ENCODE results near the gene WDR20. TPM values are rescaled to one million over a fixed set of nuclear protein-coding genes. Genes with fewer than 3 reads are reported as not detected.

Gene WDR20
- total RNA-seq, 1 donor from 2014 or later = 25.2 TPM

DNA sequence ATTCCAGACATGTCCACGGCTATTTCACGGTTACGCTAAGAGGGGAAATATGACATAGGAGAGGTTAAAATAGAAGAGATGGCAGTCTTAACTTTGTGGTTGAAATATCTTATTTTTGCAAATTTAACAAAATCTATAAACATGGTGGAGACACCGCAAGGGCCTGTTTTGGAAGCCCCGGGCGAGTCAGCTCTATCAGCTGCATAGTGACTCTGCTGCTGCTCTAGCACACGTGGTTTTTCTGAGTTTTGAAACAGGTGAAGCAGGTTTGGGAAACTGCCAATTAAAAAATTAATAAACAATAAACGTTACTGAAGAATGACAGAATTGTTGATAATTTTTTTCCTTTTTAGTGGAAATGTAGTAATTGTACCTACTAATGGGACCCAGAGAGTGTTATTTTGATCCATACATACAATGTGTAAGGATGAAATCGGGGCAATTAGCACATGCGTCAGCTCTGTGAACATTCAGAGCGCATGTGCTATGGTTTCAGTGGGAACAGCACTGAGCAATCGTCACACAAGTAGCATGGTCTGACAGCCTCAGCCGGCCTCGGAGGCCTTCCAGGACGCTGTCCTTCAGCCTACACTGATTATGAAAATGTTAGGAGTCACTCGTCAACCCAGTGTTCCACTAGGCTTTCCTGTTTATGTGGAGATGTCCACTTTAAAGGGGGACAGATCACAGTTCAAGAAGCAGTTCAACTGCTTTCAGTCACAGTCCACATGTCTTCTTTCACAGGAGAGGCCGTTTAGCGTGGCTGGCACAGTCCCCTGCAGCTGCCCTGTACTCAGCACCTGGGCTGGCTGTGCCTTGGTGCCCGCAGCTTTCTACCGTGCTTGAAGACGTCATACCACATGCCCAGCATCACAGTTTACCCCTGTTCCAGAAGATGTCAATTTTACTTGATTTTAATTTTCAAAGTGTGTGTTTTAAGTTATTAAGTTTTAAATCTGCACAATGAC lies 113.4 kb downstream of the WDR20 start:
- DNase-seq = peak; percentile 13
- no peaks in the 10 kb centered on the region for H3K4me1 ChIP-seq
- peaks cover 3% of the 10 kb centered on the region for H3K36me3 ChIP-seq
- no peaks in the 10 kb centered on the region for H3K27me3 ChIP-seq
- no peak for ATAC-seq
- intact Hi-C loops (cut with DNase I) = no loop called here
- no peaks in the 10 kb centered on the region for H3K9me3 ChIP-seq
- no peak overlapping the region for H3K4me3 ChIP-seq
- TF ChIP-seq, protein P1, sequence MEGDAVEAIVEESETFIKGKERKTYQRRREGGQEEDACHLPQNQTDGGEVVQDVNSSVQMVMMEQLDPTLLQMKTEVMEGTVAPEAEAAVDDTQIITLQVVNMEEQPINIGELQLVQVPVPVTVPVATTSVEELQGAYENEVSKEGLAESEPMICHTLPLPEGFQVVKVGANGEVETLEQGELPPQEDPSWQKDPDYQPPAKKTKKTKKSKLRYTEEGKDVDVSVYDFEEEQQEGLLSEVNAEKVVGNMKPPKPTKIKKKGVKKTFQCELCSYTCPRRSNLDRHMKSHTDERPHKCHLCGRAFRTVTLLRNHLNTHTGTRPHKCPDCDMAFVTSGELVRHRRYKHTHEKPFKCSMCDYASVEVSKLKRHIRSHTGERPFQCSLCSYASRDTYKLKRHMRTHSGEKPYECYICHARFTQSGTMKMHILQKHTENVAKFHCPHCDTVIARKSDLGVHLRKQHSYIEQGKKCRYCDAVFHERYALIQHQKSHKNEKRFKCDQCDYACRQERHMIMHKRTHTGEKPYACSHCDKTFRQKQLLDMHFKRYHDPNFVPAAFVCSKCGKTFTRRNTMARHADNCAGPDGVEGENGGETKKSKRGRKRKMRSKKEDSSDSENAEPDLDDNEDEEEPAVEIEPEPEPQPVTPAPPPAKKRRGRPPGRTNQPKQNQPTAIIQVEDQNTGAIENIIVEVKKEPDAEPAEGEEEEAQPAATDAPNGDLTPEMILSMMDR (IDR thresholded peaks at IDR 0.05) = no peak
- H3K27ac ChIP-seq = no peak overlapping the region

- H3K36me3 ChIP-seq = peaks cover 3% of the 10 kb centered on the region
- no peaks in the 10 kb centered on the region for H3K9me3 ChIP-seq
- DNase-seq (peak; percentile 46), ATAC-seq (no peak)
- intact Hi-C loops (cut with DNase I) = no loop called here
- peak overlapping the region; percentile 26 for H3K27ac ChIP-seq
- H3K4me1 ChIP-seq = no peaks in the 10 kb centered on the region
- H3K27me3 ChIP-seq = no peaks in the 10 kb centered on the region
- TF ChIP-seq, protein P1 (IDR thresholded peaks at IDR 0.05) = no peak
- no peak overlapping the region for H3K4me3 ChIP-seq
These were observed 115.9 kb downstream of the WDR20 start for GRCh38 chr14:102255401-102256190.

DNA sequence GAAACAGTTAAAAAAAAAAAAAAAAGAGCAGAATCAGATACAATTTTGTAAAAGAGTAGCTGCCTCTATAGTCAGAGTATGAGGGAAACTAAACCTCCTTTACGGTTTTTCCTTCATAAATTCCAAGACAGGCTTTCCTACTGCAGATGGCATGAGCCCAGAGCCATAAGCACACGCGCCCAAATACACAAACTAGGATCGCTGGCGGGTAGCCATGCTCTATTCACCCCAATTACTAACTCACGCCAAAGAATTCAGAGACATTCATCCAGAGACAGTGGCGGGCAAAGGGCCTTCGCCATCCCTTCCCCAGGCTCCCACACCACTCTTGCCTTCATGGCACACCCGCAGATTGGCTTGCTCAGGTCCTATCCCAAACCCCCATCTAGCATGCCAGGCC lies 117.0 kb downstream of the WDR20 start:
- intact Hi-C loops (cut with DNase I) = no loop called here
- peaks cover 3% of the 10 kb centered on the region for H3K36me3 ChIP-seq
- TF ChIP-seq, protein P1 (IDR thresholded peaks at IDR 0.05) = no peak
- no peaks in the 10 kb centered on the region for H3K4me1 ChIP-seq
- H3K27me3 ChIP-seq = no peaks in the 10 kb centered on the region
- no peaks in the 10 kb centered on the region for H3K9me3 ChIP-seq
- ATAC-seq (no peak), DNase-seq (peak; percentile 26)
- H3K4me3 ChIP-seq = no peak overlapping the region
- H3K27ac ChIP-seq = no peak overlapping the region

GRCh38 chr14:102258136-102258535 lies 118.4 kb downstream of the WDR20 start:
- peak; percentile 21 for DNase-seq
- H3K27ac ChIP-seq = no peak overlapping the region
- H3K36me3 ChIP-seq = peaks cover 2% of the 10 kb centered on the region
- no peaks in the 10 kb centered on the region for H3K4me1 ChIP-seq
- intact Hi-C loops (cut with DNase I) = no loop called here
- no peak overlapping the region for H3K4me3 ChIP-seq
- TF ChIP-seq, protein P1 (IDR thresholded peaks at IDR 0.05) = no peak
- H3K9me3 ChIP-seq = no peaks in the 10 kb centered on the region
- ATAC-seq = no peak
- no peaks in the 10 kb centered on the region for H3K27me3 ChIP-seq

Other genes starting within 250 kb of the WDR20 start
- 432 TPM for gene DYNC1H1, start 175.3 kb upstream of the WDR20 start, total RNA-seq
- 490 TPM for gene HSP90AA1, start 52.9 kb upstream of the WDR20 start, total RNA-seq
- 6.3 TPM for gene MOK, start 165.3 kb downstream of the WDR20 start, total RNA-seq
- gene ZNF839, start 179.8 kb downstream of the WDR20 start, total RNA-seq = 10.1 TPM
- 34.4 TPM for gene CINP, start 223.0 kb downstream of the WDR20 start, total RNA-seq
- 21.4 TPM for gene TECPR2, start 223.0 kb downstream of the WDR20 start, total RNA-seq